GM23338 (cell line): ENCODE measurements around the gene ELAVL2. TPM values are rescaled to one million over a fixed set of nuclear protein-coding genes. Genes with fewer than 3 reads are reported as not detected.

Experiments
- ATAC-seq: fragments of 200-7000 bp; cut with Tn5 transposase; 3 replicates; pipeline ENCODE4 v1.9.1; 2020
- DNase-seq: peaks from one replicate; pipeline ENCODE4 v3.0.0-alpha.2; 2015; ENCODE audit warnings: low spot score
- H2AFZ ChIP-seq: fragments of 200-600 bp; sonication (generic); 2 replicates; pipeline ENCODE4 v1.8.0; 2016; ENCODE audit warnings: antibody characterized with exemption, mild to moderate bottlenecking, moderate library complexity
- H3F3A ChIP-seq: fragments of 200-600 bp; sonication (generic); replicated peaks from 2 replicates; pipeline ENCODE4 v1.8.0; 2017; ENCODE audit warnings: antibody characterized with exemption, mixed run types, low read depth
- H3K27ac ChIP-seq: fragments of 200-600 bp; sonication (generic); 2 replicates; pipeline ENCODE4 v1.6.1; 2016; ENCODE audit warnings: low read depth
- H3K27me3 ChIP-seq: fragments of 200-600 bp; sonication (generic); 2 replicates; pipeline ENCODE4 v1.8.0; 2016; ENCODE audit warnings: mild to moderate bottlenecking, mixed run types, moderate library complexity; ENCODE audit not compliant: insufficient read depth
- H3K36me3 ChIP-seq: fragments of 200-600 bp; sonication (generic); 2 replicates; pipeline ENCODE4 v1.8.0; 2016; ENCODE audit warnings: mild to moderate bottlenecking; ENCODE audit not compliant: insufficient read depth
- H3K4me1 ChIP-seq: fragments of 200-600 bp; sonication (generic); 2 replicates; pipeline ENCODE4 v1.8.0; 2016; ENCODE audit warnings: mild to moderate bottlenecking, moderate library complexity; ENCODE audit not compliant: insufficient read depth
- H3K4me2 ChIP-seq: fragments of 200-600 bp; sonication (generic); 2 replicates; pipeline ENCODE4 v1.7.1; 2017; ENCODE audit warnings: mixed run types
- H3K4me3 ChIP-seq: fragments of 200-600 bp; sonication (generic); 2 replicates; pipeline ENCODE4 v1.6.1; 2016; ENCODE audit warnings: mixed run types
- H3K79me2 ChIP-seq: fragments of 200-600 bp; sonication (generic); replicated peaks from 2 replicates; pipeline ENCODE4 v1.8.0; 2017; ENCODE audit warnings: mild to moderate bottlenecking; ENCODE audit not compliant: insufficient read depth
- H3K9me2 ChIP-seq: fragments of 200-600 bp; sonication (generic); 2 replicates; pipeline ENCODE4 v1.8.0; 2017; ENCODE audit not compliant: insufficient read depth
- H4K20me1 ChIP-seq: fragments of 200-600 bp; sonication (generic); replicated peaks from 2 replicates; pipeline ENCODE4 v1.8.0; 2017; ENCODE audit warnings: mild to moderate bottlenecking; ENCODE audit not compliant: insufficient read depth
- H3K27ac Mint-ChIP-seq: 2 replicates; pipeline ENCODE4 v1.8.0; 2020; ENCODE audit warnings: inconsistent platforms, mild to moderate bottlenecking, moderate library complexity, mixed read lengths
- H3K27me3 Mint-ChIP-seq: 3 replicates; pipeline ENCODE4 v1.8.0; 2022; ENCODE audit warnings: low read depth, mild to moderate bottlenecking, moderate library complexity, mixed read lengths, inconsistent platforms; ENCODE audit not compliant: insufficient read depth, poor library complexity
- H3K36me3 Mint-ChIP-seq: 3 replicates; pipeline ENCODE4 v1.8.0; 2021; ENCODE audit warnings: low read depth, mild to moderate bottlenecking, inconsistent platforms, moderate library complexity, mixed read lengths
- H3K4me1 Mint-ChIP-seq: 3 replicates; pipeline ENCODE4 v1.8.0; 2020; ENCODE audit warnings: mild to moderate bottlenecking, inconsistent platforms, mixed read lengths
- H3K4me3 Mint-ChIP-seq: 3 replicates; pipeline ENCODE4 v1.8.0; 2021; ENCODE audit warnings: moderate library complexity, mild to moderate bottlenecking, inconsistent platforms, mixed read lengths
- H3K9me3 Mint-ChIP-seq: 3 replicates; pipeline ENCODE4 v1.8.0; 2020; ENCODE audit warnings: moderate library complexity, mild to moderate bottlenecking, inconsistent platforms, mixed read lengths
- CTCF ChIP-seq, 2 experiments: fragments of 200-600 bp in 1 of 2; sonication (generic) in 1 of 2; conservative IDR thresholded peaks; 2 replicates each; pipeline versions ENCODE4 v1.5.1 to v1.6.1; 2016 to 2017; ENCODE audit warnings: antibody characterized with exemption in 2 of 2, low read depth in 2 of 2, mild to moderate bottlenecking in 2 of 2, moderate library complexity in 1 of 2
- ETS1 ChIP-seq: IDR thresholded peaks from 2 replicates; pipeline ENCODE4 v1.6.1; 2016; ENCODE audit warnings: antibody characterized with exemption
- EZH2 ChIP-seq: fragments of 200-600 bp; sonication (generic); IDR thresholded peaks from one replicate; pipeline ENCODE4 v1.8.0; 2017; ENCODE audit warnings: antibody characterized with exemption, mild to moderate bottlenecking, low read depth; ENCODE audit not compliant: unreplicated experiment
- EZH2phosphoT487 ChIP-seq: fragments of 200-600 bp; sonication (generic); IDR thresholded peaks from one replicate; pipeline ENCODE4 v1.8.1; 2018; ENCODE audit warnings: antibody characterized with exemption; ENCODE audit not compliant: unreplicated experiment
- JUNB ChIP-seq: IDR thresholded peaks from one replicate; pipeline ENCODE4 v1.6.1; 2016; ENCODE audit warnings: antibody characterized with exemption; ENCODE audit not compliant: unreplicated experiment
- NANOG ChIP-seq: IDR thresholded peaks from 2 replicates; pipeline ENCODE4 v1.6.1; 2016; ENCODE audit warnings: antibody characterized with exemption, borderline replicate concordance
- POLR2AphosphoS5 ChIP-seq: IDR thresholded peaks from 2 replicates; pipeline ENCODE4 v1.6.1; 2016; ENCODE audit warnings: antibody characterized with exemption, low read depth
- STAT1 ChIP-seq: IDR thresholded peaks from one replicate; pipeline ENCODE4 v1.6.1; 2016; ENCODE audit warnings: antibody characterized with exemption; ENCODE audit not compliant: unreplicated experiment
- ZNF331 ChIP-seq: fragments of 250-450 bp; sonication (Bioruptor Pico); IDR thresholded peaks from 2 replicates; pipeline ENCODE4 v1.5.0; 2020; ENCODE audit warnings: low read depth, mild to moderate bottlenecking, moderate library complexity
- polyA plus RNA-seq: library from polyadenylated mRNA; unstranded; fragments of >200 nt; fragmentation: Nextera tagmentation; extraction: Ambion mirVana; gene quantifications from 2 replicates; pipeline ENCODE4 v1.2.1, GENCODE V29; 2016
- total RNA-seq: library from RNA; depleted of rRNA; stranded (reverse); fragments of >200 nt; shearing (Covaris generic); gene quantifications from 2 replicates; pipeline ENCODE4 v1.2.3, GENCODE V29; 2014
- TF ChIP-seq, protein P1 (sequence below): IDR thresholded peaks from one replicate; pipeline ENCODE4 v1.6.1; 2018; ENCODE audit warnings: antibody characterized with exemption; ENCODE audit not compliant: unreplicated experiment

The ELAVL2 gene
- total and polyA plus RNA-seq, 2 experiments from 2014 or later, result 18.6 to 42.4 TPM

DNA sequence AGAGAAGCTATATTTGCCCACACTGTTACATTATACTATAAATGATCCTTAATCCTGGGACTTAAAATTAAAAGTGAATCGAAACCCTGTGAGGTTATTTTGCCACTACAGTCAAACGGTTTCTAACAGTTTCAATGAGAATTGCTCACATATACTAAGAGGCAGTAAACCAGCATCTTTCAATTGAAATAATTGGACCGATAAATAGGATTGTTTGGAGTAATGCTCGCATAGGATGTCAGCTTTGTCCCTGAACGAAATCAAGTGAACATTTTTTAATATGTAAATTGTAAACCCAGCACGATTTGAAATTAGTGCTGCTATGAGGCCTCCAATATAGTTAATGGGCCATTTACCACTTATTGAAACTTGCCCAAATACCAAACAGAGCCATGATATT is 60.5 kb downstream of the ELAVL2 start (continued):
- no peak for TF ChIP-seq STAT1
- TF ChIP-seq CTCF (conservative IDR thresholded peaks at IDR 0.05; ENCODE audit: low read depth in 2 of 2), result no peak
- TF ChIP-seq ZNF331, result no peak
- no peak for TF ChIP-seq POLR2AphosphoS5
- TF ChIP-seq, protein P1, sequence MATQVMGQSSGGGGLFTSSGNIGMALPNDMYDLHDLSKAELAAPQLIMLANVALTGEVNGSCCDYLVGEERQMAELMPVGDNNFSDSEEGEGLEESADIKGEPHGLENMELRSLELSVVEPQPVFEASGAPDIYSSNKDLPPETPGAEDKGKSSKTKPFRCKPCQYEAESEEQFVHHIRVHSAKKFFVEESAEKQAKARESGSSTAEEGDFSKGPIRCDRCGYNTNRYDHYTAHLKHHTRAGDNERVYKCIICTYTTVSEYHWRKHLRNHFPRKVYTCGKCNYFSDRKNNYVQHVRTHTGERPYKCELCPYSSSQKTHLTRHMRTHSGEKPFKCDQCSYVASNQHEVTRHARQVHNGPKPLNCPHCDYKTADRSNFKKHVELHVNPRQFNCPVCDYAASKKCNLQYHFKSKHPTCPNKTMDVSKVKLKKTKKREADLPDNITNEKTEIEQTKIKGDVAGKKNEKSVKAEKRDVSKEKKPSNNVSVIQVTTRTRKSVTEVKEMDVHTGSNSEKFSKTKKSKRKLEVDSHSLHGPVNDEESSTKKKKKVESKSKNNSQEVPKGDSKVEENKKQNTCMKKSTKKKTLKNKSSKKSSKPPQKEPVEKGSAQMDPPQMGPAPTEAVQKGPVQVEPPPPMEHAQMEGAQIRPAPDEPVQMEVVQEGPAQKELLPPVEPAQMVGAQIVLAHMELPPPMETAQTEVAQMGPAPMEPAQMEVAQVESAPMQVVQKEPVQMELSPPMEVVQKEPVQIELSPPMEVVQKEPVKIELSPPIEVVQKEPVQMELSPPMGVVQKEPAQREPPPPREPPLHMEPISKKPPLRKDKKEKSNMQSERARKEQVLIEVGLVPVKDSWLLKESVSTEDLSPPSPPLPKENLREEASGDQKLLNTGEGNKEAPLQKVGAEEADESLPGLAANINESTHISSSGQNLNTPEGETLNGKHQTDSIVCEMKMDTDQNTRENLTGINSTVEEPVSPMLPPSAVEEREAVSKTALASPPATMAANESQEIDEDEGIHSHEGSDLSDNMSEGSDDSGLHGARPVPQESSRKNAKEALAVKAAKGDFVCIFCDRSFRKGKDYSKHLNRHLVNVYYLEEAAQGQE, result no peak
- no peak for TF ChIP-seq ETS1
- no peak for TF ChIP-seq EZH2phosphoT487
- TF ChIP-seq NANOG, result no peak

DNA sequence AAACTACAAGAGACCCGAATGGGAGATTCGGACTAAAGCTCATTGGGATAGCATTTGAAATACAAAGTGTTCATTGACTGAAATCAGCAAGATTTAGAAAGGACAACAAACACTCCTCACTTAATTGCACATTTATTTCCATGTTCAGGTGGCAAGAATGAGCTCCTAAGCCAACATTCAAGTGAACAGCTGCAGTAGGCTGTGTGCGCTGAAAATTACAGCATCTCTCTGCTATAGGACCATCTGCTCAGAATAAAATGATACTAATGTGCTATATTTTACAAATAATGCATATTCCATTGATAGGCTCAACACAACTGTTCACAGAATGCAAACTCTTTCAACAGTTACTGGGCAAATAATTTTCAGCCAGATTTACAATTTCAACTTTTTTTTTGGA is 61.8 kb downstream of the ELAVL2 start:
- Histone ChIP-seq H3K4me3 (no peak overlapping the region), H3K27ac (no peak overlapping the region), H3K27me3 (no peaks in the 10 kb centered on the region), H3K36me3 (peaks cover 11% of the 10 kb centered on the region; the same call in 1 of the 2 replicates), H3F3A (no peaks in the 10 kb centered on the region), H3K9me2 (no peaks in the 10 kb centered on the region), H3K79me2 (peaks cover 95% of the 10 kb centered on the region), H4K20me1 (peaks cover 8% of the 10 kb centered on the region; the same call in 1 of the 2 replicates), H3K4me1 (peaks cover 59% of the 10 kb centered on the region), H2AFZ (no peak overlapping the region), H3K4me2 (peak overlapping the region; percentile 52)
- Mint-ChIP-seq H3K27ac (no peak overlapping the region), H3K4me3 (no peak overlapping the region), H3K4me1 (peaks cover 48% of the 10 kb centered on the region), H3K9me3 (no peaks in the 10 kb centered on the region), H3K36me3 (peaks cover 22% of the 10 kb centered on the region), H3K27me3 (peaks cover 2% of the 10 kb centered on the region)
- ATAC-seq, result no peak
- no peak for DNase-seq
- TF ChIP-seq, protein P1, result no peak
- TF ChIP-seq ZNF331 (no peak), CTCF (conservative IDR thresholded peaks at IDR 0.05; ENCODE audit: low read depth in 2 of 2) (no peak), JUNB (no peak), EZH2 (no peak), NANOG (no peak), ETS1 (no peak)
